Calu3 (cell line): ENCODE results near the gene SBK2. TPM values are rescaled to one million over a fixed set of nuclear protein-coding genes. Genes with fewer than 3 reads are reported as not detected.
A peak's percentile ranks its signal among the peaks of the same experiment; 100 is the strongest.

ENCODE experiments used
- BruUV-seq: library from RNA; stranded (reverse); fragments of 400-500 nt; replicated peaks from 2 replicates; lab custom pipeline; 2021; lab: Mats Ljungman, UMichigan
- CTCF ChIA-PET: fragments of 300-600 bp; sonication (Branson Sonifier 250); formaldehyde crosslinking; loops from one replicate; lab custom pipeline; 2022; ENCODE audit warnings: antibody characterized with exemption; lab: Charles Lee
- DNase-seq: peaks from one replicate; pipeline ENCODE4 v3.0.0; 2022
- H3K27ac Mint-ChIP-seq: one replicate; pipeline ENCODE4 v1.8.0; 2022; ENCODE audit warnings: mixed read lengths; ENCODE audit not compliant: unreplicated experiment
- H3K27me3 Mint-ChIP-seq: one replicate; pipeline ENCODE4 v1.8.0; 2022; ENCODE audit warnings: mixed read lengths; ENCODE audit not compliant: unreplicated experiment
- H3K36me3 Mint-ChIP-seq: one replicate; pipeline ENCODE4 v1.8.0; 2022; ENCODE audit warnings: mild to moderate bottlenecking, moderate library complexity, mixed read lengths; ENCODE audit not compliant: insufficient read depth, unreplicated experiment
- H3K4me1 Mint-ChIP-seq: one replicate; pipeline ENCODE4 v1.8.0; 2022; ENCODE audit warnings: mild to moderate bottlenecking, low read depth, mixed read lengths; ENCODE audit not compliant: unreplicated experiment
- H3K4me3 Mint-ChIP-seq: one replicate; pipeline ENCODE4 v1.8.0; 2022; ENCODE audit warnings: mild to moderate bottlenecking, low read depth, moderate library complexity, mixed read lengths; ENCODE audit not compliant: unreplicated experiment
- H3K9me3 Mint-ChIP-seq: one replicate; pipeline ENCODE4 v1.8.0; 2022; ENCODE audit warnings: low read depth, mixed read lengths; ENCODE audit not compliant: unreplicated experiment
- intact Hi-C: fragments of 100-400 bp; cut with micrococcal nuclease; formaldehyde crosslinking; loops from one replicate; pipeline ENCODE4 v1.10.0; 2022; ENCODE audit not compliant: unreplicated experiment
- total RNA-seq: library from RNA; stranded (reverse); gene quantifications from 2 replicates; pipeline ENCODE4 v1.2.3, GENCODE V29; 2022
- TF ChIP-seq, protein P1 (sequence below): fragments of 200-600 bp; IDR thresholded peaks from one replicate; pipeline ENCODE4 v1.8.0; 2022; ENCODE audit warnings: antibody characterized with exemption; ENCODE audit not compliant: unreplicated experiment

SBK2 gene
- total RNA-seq, 1 experiment from 2014 or later: not detected

DNA sequence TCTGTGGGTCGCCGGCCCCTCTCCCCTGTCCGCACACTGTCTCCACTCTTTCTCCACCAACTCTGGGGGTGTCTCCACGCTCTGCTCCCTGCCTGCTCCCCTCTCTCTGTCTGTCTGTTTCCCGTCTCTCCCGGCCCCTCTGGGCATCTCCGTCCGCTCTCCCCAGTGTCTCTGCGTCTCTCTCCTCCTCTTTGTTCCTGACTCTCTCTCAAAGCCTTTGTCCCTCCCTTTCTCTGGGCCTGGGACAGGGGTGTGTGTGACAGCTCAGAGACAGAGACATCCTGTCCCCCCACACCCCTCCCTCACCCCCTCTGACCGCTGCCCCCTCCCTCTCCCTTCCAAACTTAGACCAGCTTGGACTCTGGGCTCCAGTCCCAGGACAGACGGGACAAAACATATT, 9.1 kb upstream of the SBK2 start:
- Mint-ChIP-seq H3K4me1 (peaks cover 44% of the 10 kb centered on the region), H3K4me3 (peak overlapping the region; percentile 2), H3K27me3 (peaks cover 43% of the 10 kb centered on the region), H3K9me3 (peaks cover 6% of the 10 kb centered on the region), H3K36me3 (peaks cover 24% of the 10 kb centered on the region), H3K27ac (peak overlapping the region; percentile 66)
- intact Hi-C loops: loop anchor here (5.0 kb wide), 3 partner anchors 36 to 399 kb away; partner anchors contain the start of genes FIZ1, TNNT1 and ZNF579
- BruUV-seq: no TSS peak
- TF ChIP-seq, protein P1, sequence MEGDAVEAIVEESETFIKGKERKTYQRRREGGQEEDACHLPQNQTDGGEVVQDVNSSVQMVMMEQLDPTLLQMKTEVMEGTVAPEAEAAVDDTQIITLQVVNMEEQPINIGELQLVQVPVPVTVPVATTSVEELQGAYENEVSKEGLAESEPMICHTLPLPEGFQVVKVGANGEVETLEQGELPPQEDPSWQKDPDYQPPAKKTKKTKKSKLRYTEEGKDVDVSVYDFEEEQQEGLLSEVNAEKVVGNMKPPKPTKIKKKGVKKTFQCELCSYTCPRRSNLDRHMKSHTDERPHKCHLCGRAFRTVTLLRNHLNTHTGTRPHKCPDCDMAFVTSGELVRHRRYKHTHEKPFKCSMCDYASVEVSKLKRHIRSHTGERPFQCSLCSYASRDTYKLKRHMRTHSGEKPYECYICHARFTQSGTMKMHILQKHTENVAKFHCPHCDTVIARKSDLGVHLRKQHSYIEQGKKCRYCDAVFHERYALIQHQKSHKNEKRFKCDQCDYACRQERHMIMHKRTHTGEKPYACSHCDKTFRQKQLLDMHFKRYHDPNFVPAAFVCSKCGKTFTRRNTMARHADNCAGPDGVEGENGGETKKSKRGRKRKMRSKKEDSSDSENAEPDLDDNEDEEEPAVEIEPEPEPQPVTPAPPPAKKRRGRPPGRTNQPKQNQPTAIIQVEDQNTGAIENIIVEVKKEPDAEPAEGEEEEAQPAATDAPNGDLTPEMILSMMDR: no peak
- CTCF ChIA-PET: no interaction called here
- DNase-seq: no peak

DNA sequence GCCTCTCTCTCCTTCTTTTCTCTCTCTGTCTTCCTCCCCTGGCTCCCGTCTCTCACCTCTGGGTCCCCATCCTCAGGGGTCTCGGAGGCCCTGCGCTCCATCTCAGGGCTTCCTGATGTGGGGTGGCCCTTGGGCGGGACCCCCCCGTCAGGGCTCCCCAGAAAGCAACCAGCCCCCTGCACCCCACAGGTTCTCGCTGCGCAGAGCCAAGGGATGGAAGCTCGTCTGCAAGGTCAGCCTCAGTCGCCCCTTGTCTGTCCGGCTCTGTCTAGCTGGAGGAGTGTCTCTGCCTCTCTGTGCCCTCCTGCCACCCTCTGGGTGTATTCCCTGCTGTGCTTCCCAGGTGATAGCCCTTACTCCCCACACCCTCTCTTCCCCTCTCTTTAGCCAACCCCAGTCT, 8.5 kb upstream of the SBK2 start, which contains the start of gene SBK3:
SBK3 (minus strand) TSS at position 101 of the 400 bp plus-strand sequence; CDS start at position 101, 0 bp downstream.
- TF ChIP-seq, protein P1: no peak
- H3K27ac Mint-ChIP-seq: peak within 1 kb of the TSS; percentile 66
- CTCF ChIA-PET: interaction anchor here (0.5 kb wide), 1 partner anchor 11 kb away, joined by 3 read pairs; no protein-coding TSS in a partner anchor
- H3K9me3 Mint-ChIP-seq: peaks cover 6% of the 10 kb centered on the region
- peaks cover 43% of the 10 kb centered on the region for H3K27me3 Mint-ChIP-seq
- peak within 1 kb of the TSS; percentile 2 for H3K4me3 Mint-ChIP-seq
- no TSS peak for BruUV-seq
- peaks cover 44% of the 10 kb centered on the region for H3K4me1 Mint-ChIP-seq
- H3K36me3 Mint-ChIP-seq: peaks cover 24% of the 10 kb centered on the region
- no peak for DNase-seq
- intact Hi-C loops: loop anchor here (5.0 kb wide), 3 partner anchors 37 to 398 kb away; partner anchors contain the start of genes FIZ1, TNNT1 and ZNF579

- Mint-ChIP-seq H3K4me3 (peak overlapping the region; percentile 2), H3K36me3 (peaks cover 21% of the 10 kb centered on the region), H3K27ac (peak overlapping the region; percentile 66), H3K4me1 (peaks cover 40% of the 10 kb centered on the region), H3K9me3 (peaks cover 6% of the 10 kb centered on the region), H3K27me3 (peaks cover 43% of the 10 kb centered on the region)
- TF ChIP-seq, protein P1: no peak
- intact Hi-C loops: loop anchor here (5.0 kb wide), 3 partner anchors 37 to 398 kb away; partner anchors contain the start of genes FIZ1, TNNT1 and ZNF579
- DNase-seq: peak; percentile 34
- BruUV-seq: no TSS peak
- CTCF ChIA-PET: interaction anchor here (0.5 to 0.8 kb wide), 2 partner anchors 11 to 54 kb away, joined by 3 read pairs; partner anchors contain the start of gene FIZ1
Observed at GRCh38 chr19:55544776-55545439, 8.0 kb upstream of the SBK2 start.

- DNase-seq: no peak
- Mint-ChIP-seq H3K4me1 (peaks cover 32% of the 10 kb centered on the region), H3K27ac (no peak overlapping the region), H3K27me3 (peaks cover 43% of the 10 kb centered on the region), H3K4me3 (no peak overlapping the region), H3K9me3 (peaks cover 6% of the 10 kb centered on the region), H3K36me3 (peaks cover 13% of the 10 kb centered on the region)
- TF ChIP-seq, protein P1: no peak
- CTCF ChIA-PET: interaction anchor here (0.8 kb wide), 1 partner anchor 55 kb away, joined by 3 read pairs; the partner anchor contains the start of gene FIZ1
- BruUV-seq: no TSS peak
- intact Hi-C loops: no loop called here
Observed at GRCh38 chr19:55544014-55544413, 7.1 kb upstream of the SBK2 start.
